ENCODE results near the gene CD59.

GRCh38 chr11:33773404-33773986 is 37.3 kb upstream of the CD59 start:
- TF ChIP-seq CTCF (IDR thresholded peaks at IDR 0.05 in 8 of 11, conservative IDR thresholded peaks at IDR 0.05 in 3 of 11), result peak in 1 of 11 experiments; percentile 21
- no peak for TF ChIP-seq POLR2A (IDR thresholded peaks at IDR 0.05)
